SK-N-SH (cell line): ENCODE results near the gene BRICD5. TPM values are rescaled to one million over a fixed set of nuclear protein-coding genes. Genes with fewer than 3 reads are reported as not detected.

Experiments used
- CTCF ChIA-PET: fragments of 300-600, 350-600 bp; formaldehyde crosslinking; extraction: SDS; loops from one replicate; lab custom pipeline; 2021; lab: Yijun Ruan, JAX
- POLR2A ChIA-PET: fragments of 350-600 bp; sonication (Branson Sonifier 250); formaldehyde crosslinking; extraction: SDS; loops from one replicate; lab custom pipeline; 2020; ENCODE audit warnings: antibody characterized with exemption, inconsistent platforms; lab: Yijun Ruan, JAX
- DNase-seq: peaks from one replicate; pipeline ENCODE4 v3.0.0; 2012
- H2AFZ ChIP-seq: fragments of 200-600 bp; sonication (generic); 2 replicates; pipeline ENCODE4 v1.8.1; 2016; ENCODE audit warnings: antibody characterized with exemption, mild to moderate bottlenecking, low read depth
- H3F3A ChIP-seq: fragments of 200-600 bp; sonication (generic); replicated peaks from 2 replicates; pipeline ENCODE3; 2016; ENCODE audit warnings: antibody characterized with exemption, mild to moderate bottlenecking; ENCODE audit not compliant: insufficient read depth
- H3K27ac ChIP-seq, 2 experiments: fragments of 200-500 bp in 1 of 2; fragments of 200-600 bp in 1 of 2; sonication (Bioruptor generic) in 1 of 2; sonication (generic), shearing (Covaris generic) in 1 of 2; 2 replicates each; pipeline versions ENCODE4 v1.5.1 to v1.6.1; 2014 to 2016; ENCODE audit warnings: low read depth in 2 of 2, inconsistent platforms in 1 of 2, low read length in 1 of 2, mild to moderate bottlenecking in 1 of 2, mixed read lengths in 1 of 2
- H3K27me3 ChIP-seq: fragments of 200-600 bp; sonication (generic), shearing (Covaris generic); 2 replicates; pipeline ENCODE4 v1.6.1; 2016; ENCODE audit warnings: mixed run types; ENCODE audit not compliant: insufficient read depth
- H3K36me3 ChIP-seq, 2 experiments: fragments of 200-500 bp in 1 of 2; fragments of 200-600 bp in 1 of 2; sonication (Bioruptor generic) in 1 of 2; sonication (generic) in 1 of 2; replicated peaks in 1 of 2; 2 replicates each; pipeline versions ENCODE3 to v1.5.1; 2014 to 2016; ENCODE audit warnings: low read length in 1 of 2, mild to moderate bottlenecking in 1 of 2; ENCODE audit not compliant: insufficient read depth in 2 of 2, control insufficient read depth in 1 of 2
- H3K4me1 ChIP-seq, 2 experiments: fragments of 200-500 bp in 1 of 2; fragments of 200-600 bp in 1 of 2; sonication (Bioruptor generic) in 1 of 2; sonication (generic), shearing (Covaris generic) in 1 of 2; 2 replicates each; pipeline versions ENCODE4 v1.5.1 to v1.6.1; 2014 to 2016; ENCODE audit warnings: low read depth in 1 of 2, low read length in 1 of 2, mixed run types in 1 of 2; ENCODE audit not compliant: insufficient read depth in 2 of 2, control insufficient read depth in 1 of 2
- H3K4me2 ChIP-seq: fragments of 200-600 bp; sonication (generic), shearing (Covaris generic); 2 replicates; pipeline ENCODE4 v1.6.1; 2017; ENCODE audit warnings: mixed run types
- H3K4me3 ChIP-seq, 2 experiments: fragments of 200-500 bp in 1 of 2; fragments of 200-600 bp in 1 of 2; sonication (Bioruptor generic) in 1 of 2; sonication (generic), shearing (Covaris generic) in 1 of 2; 2 replicates each; pipeline versions ENCODE4 v1.5.1 to v1.8.1; 2014 to 2016; ENCODE audit warnings: low read depth in 2 of 2, inconsistent platforms in 1 of 2, low read length in 1 of 2, mild to moderate bottlenecking in 1 of 2, mixed read lengths in 1 of 2, moderate library complexity in 1 of 2
- H3K79me2 ChIP-seq: fragments of 200-600 bp; sonication (generic); 2 replicates; pipeline ENCODE4 v1.8.1; 2017; ENCODE audit warnings: mild to moderate bottlenecking; ENCODE audit not compliant: insufficient read depth
- H3K9ac ChIP-seq: fragments of 200-600 bp; sonication (generic); 2 replicates; pipeline ENCODE4 v1.6.1; 2017; ENCODE audit warnings: mixed run types
- H3K9me2 ChIP-seq: fragments of 200-600 bp; sonication (generic); 2 replicates; pipeline ENCODE4 v1.6.1; 2017; ENCODE audit warnings: mixed run types
- H3K9me3 ChIP-seq: fragments of 200-600 bp; sonication (generic); 2 replicates; pipeline ENCODE4 v1.6.1; 2017; ENCODE audit warnings: mixed run types, mild to moderate bottlenecking, moderate library complexity
- H4K20me1 ChIP-seq: fragments of 200-600 bp; sonication (generic); 2 replicates; pipeline ENCODE4 v1.6.1; 2017; ENCODE audit warnings: mild to moderate bottlenecking, mixed run types; ENCODE audit not compliant: insufficient read depth
- CHD2 ChIP-seq: fragments of 150-350 bp; IDR thresholded peaks from 2 replicates; pipeline ENCODE4 v1.6.1; 2018; ENCODE audit warnings: low read length; ENCODE audit not compliant: partially characterized antibody
- ELF1 ChIP-seq: IDR thresholded peaks from 2 replicates; pipeline ENCODE4 v1.4.0; 2012
- EZH2phosphoT487 ChIP-seq: fragments of 200-600 bp; sonication (generic); IDR thresholded peaks from 2 replicates; pipeline ENCODE4 v1.6.1; 2017; ENCODE audit warnings: low read depth, mixed run types, mild to moderate bottlenecking, antibody characterized with exemption, moderate library complexity, borderline replicate concordance
- FOSL2 ChIP-seq: IDR thresholded peaks from 2 replicates; pipeline ENCODE4 v1.4.0; 2012; ENCODE audit warnings: low read depth, mild to moderate bottlenecking, moderate library complexity, borderline replicate concordance
- FOXM1 ChIP-seq: IDR thresholded peaks from 2 replicates; pipeline ENCODE4 v1.4.0; 2012; ENCODE audit warnings: low read depth, mild to moderate bottlenecking
- GATA2 ChIP-seq: sonication (generic); formaldehyde crosslinking; IDR thresholded peaks from 2 replicates; pipeline ENCODE4 v1.5.0; 2020; ENCODE audit warnings: mild to moderate bottlenecking, missing genetic modification reagents
- MEF2A ChIP-seq: IDR thresholded peaks from 2 replicates; pipeline ENCODE4 v1.4.0; 2012; ENCODE audit warnings: low read depth, borderline replicate concordance
- MXI1 ChIP-seq: IDR thresholded peaks from 2 replicates; pipeline ENCODE4 v1.6.1; 2012; ENCODE audit warnings: mild to moderate bottlenecking, low read depth, low read length, improper control_type of control experiment
- RCOR1 ChIP-seq: fragments of 150-350 bp; IDR thresholded peaks from 2 replicates; pipeline ENCODE4 v1.6.1; 2017; ENCODE audit warnings: antibody characterized with exemption, low read length
- SIN3A ChIP-seq: IDR thresholded peaks from 2 replicates; pipeline ENCODE4 v1.6.1; 2012; ENCODE audit warnings: low read depth, mild to moderate bottlenecking, low read length, moderate library complexity, borderline replicate concordance
- TAF1 ChIP-seq: IDR thresholded peaks from 2 replicates; pipeline ENCODE4 v1.6.1; 2012; ENCODE audit warnings: low read depth, mild to moderate bottlenecking, low read length, moderate library complexity, borderline replicate concordance
- TCF12 ChIP-seq: IDR thresholded peaks from 2 replicates; pipeline ENCODE4 v1.4.0; 2012
- TEAD4 ChIP-seq: IDR thresholded peaks from 2 replicates; pipeline ENCODE4 v1.4.0; 2012; ENCODE audit warnings: mild to moderate bottlenecking, borderline replicate concordance; ENCODE audit not compliant: insufficient read depth
- whole genome bisulfite sequencing: methylation state at CpG from one replicate; pipeline ENCODE4 v1.1.6; 2017; ENCODE audit warnings: low lambda C conversion rate; 5-methylcytosine and 5-hydroxymethylcytosine counted together
- polyA plus RNA-seq, 3 experiments: library from polyadenylated mRNA; depleted of rRNA; stranded (reverse); fragments of >200 nt; gene quantifications; 2 replicates each; pipeline ENCODE4 v1.2.3, GENCODE V29; 2012
- TF ChIP-seq, protein P1 (sequence below): fragments of 150-350 bp; IDR thresholded peaks from 2 replicates; pipeline ENCODE4 v1.6.1; 2017; ENCODE audit warnings: antibody characterized with exemption, low read length, low read depth, borderline replicate concordance
- TF ChIP-seq, protein P2 (sequence below): IDR thresholded peaks from 2 replicates; pipeline ENCODE4; 2012
- TF ChIP-seq, protein P3 (sequence below): fragments of 200-600 bp; sonication (generic); IDR thresholded peaks from 2 replicates; pipeline ENCODE4 v1.6.1; 2017; ENCODE audit warnings: antibody characterized with exemption, mild to moderate bottlenecking, moderate library complexity
- TF ChIP-seq, protein P4 (sequence below): IDR thresholded peaks from 2 replicates; pipeline ENCODE4 v1.6.1; 2012; ENCODE audit warnings: mild to moderate bottlenecking, low read depth, low read length, moderate library complexity
- TF ChIP-seq, protein P5 (sequence below): IDR thresholded peaks from 2 replicates; pipeline ENCODE4 v1.4.0; 2012; ENCODE audit warnings: low read depth

BRICD5 gene
- polyA plus RNA-seq, 1 of the 3 experiments (the other 2 are of a cell fraction) = 2.3 TPM

DNA sequence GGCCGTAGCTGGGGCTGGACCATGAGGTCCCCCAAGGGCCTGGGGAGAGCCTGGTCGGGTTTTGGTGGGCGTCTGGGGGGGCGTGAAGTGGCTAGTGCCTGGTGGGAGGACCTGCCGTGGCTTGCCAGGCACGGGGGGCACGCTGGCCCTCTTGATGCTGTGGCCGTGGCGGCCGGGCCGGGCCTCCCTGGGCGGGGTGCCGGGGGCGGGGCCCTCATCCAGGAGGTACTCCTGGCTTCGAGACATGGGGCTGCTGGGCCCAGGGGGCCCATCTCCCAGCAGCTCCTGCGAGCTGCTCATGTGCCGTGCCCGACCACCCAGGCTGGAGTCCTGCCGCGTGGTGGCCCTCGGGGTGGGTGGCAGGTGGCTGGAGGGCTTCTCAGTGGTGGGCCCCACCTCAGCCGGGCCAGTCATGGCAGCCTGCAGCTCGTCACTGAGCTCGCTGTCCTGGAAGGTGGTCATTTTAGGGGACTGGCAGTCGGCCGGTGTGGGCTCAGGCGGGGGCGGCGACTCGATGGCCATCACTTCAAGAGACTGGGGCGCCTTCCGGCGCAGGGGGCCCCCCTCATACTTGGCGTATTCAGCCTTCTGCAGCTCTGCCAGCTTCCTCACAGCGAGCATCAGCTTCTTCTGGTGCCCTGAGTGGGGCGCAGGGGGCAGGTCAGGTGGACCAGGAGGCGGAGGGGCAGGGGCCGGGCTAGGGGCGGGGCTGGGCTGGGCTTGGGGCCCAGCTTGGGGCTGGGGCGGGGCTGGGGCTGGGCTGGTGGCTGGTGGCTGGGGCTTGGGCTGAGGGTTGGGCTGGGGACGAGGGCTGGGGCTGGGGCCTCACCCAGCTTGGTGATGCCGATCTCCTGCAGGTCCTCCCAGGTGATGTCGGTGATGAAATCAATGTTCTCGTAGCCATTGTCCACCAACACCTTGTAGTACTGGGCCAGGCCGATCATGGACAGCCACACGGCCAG, 29.4 kb downstream of the BRICD5 start:
- no peak for TF ChIP-seq CHD2
- TF ChIP-seq, protein P1, sequence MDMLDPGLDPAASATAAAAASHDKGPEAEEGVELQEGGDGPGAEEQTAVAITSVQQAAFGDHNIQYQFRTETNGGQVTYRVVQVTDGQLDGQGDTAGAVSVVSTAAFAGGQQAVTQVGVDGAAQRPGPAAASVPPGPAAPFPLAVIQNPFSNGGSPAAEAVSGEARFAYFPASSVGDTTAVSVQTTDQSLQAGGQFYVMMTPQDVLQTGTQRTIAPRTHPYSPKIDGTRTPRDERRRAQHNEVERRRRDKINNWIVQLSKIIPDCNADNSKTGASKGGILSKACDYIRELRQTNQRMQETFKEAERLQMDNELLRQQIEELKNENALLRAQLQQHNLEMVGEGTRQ = no peak
- no peak for TF ChIP-seq MXI1
- no peak for DNase-seq
- Histone ChIP-seq H3K9me3 (no peaks in the 10 kb centered on the region), H3K4me2 (no peak overlapping the region), H3K4me3 (no peak overlapping the region), H3K27ac (no peak overlapping the region), H3K9ac (no peak overlapping the region), H3K79me2 (no peaks in the 10 kb centered on the region), H3K9me2 (no peaks in the 10 kb centered on the region), H4K20me1 (no peaks in the 10 kb centered on the region), H3K27me3 (no peaks in the 10 kb centered on the region), H3F3A (no peaks in the 10 kb centered on the region), H3K4me1 (no peaks in the 10 kb centered on the region), H2AFZ (no peak overlapping the region), H3K36me3 (peaks cover 0 to 18% of the 10 kb centered on the region in 2 experiments)
- POLR2A ChIA-PET = no interaction called here
- 89% methylated on average over 14 of the region's 46 CpGs for WGBS
- CTCF ChIA-PET = interaction anchor here (1.1 to 2.1 kb wide), 3 partner anchors 13 to 41 kb away, joined by 3 to 5 read pairs (median 4); no protein-coding TSS in a partner anchor

DNA sequence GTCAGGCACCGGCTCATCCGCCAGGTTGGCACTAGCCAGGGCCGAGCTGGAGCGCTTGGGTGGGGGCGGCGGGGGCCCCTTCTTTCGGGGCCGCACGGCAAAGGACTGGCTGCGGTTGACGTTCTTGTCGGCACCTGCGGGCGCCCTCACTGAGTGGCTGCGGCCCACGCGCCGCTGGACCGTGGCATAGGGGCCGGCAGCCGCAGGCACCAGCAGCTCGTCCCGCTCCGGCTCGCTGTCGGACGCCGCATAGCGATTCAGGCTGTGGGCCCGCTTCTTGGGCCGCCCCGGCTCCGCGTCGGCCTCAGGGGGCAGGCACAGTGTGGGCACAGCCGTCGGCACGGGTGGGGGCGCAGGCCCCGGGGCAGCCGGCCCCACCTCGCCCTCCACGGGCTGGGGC, 30.2 kb downstream of the BRICD5 start:
- no peaks in the 10 kb centered on the region for H3K9me3 ChIP-seq
- no peak overlapping the region for H3K4me3 ChIP-seq
- ChIA-PET POLR2A (no interaction called here), CTCF (interaction anchor here (1.1 to 2.1 kb wide), 3 partner anchors 14 to 40 kb away, joined by 3 to 5 read pairs (median 4); no protein-coding TSS in a partner anchor)
- H3K4me1 ChIP-seq = no peaks in the 10 kb centered on the region
- no peaks in the 10 kb centered on the region for H3K9me2 ChIP-seq
- H3K4me2 ChIP-seq = no peak overlapping the region
- WGBS = 97% methylated on average over 16 of the region's 43 CpGs
- no peak overlapping the region for H3K9ac ChIP-seq
- no peaks in the 10 kb centered on the region for H3K27me3 ChIP-seq
- H2AFZ ChIP-seq = no peak overlapping the region
- no peak for TF ChIP-seq GATA2
- TF ChIP-seq, protein P2, sequence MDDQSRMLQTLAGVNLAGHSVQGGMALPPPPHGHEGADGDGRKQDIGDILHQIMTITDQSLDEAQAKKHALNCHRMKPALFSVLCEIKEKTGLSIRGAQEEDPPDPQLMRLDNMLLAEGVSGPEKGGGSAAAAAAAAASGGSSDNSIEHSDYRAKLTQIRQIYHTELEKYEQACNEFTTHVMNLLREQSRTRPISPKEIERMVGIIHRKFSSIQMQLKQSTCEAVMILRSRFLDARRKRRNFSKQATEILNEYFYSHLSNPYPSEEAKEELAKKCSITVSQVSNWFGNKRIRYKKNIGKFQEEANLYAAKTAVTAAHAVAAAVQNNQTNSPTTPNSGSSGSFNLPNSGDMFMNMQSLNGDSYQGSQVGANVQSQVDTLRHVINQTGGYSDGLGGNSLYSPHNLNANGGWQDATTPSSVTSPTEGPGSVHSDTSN = no peak
- TF ChIP-seq ELF1 = no peak
- TF ChIP-seq FOXM1 = no peak
- no peak for TF ChIP-seq FOSL2
- no peak for TF ChIP-seq EZH2phosphoT487
- TF ChIP-seq TEAD4 = no peak
- TF ChIP-seq, protein P3, sequence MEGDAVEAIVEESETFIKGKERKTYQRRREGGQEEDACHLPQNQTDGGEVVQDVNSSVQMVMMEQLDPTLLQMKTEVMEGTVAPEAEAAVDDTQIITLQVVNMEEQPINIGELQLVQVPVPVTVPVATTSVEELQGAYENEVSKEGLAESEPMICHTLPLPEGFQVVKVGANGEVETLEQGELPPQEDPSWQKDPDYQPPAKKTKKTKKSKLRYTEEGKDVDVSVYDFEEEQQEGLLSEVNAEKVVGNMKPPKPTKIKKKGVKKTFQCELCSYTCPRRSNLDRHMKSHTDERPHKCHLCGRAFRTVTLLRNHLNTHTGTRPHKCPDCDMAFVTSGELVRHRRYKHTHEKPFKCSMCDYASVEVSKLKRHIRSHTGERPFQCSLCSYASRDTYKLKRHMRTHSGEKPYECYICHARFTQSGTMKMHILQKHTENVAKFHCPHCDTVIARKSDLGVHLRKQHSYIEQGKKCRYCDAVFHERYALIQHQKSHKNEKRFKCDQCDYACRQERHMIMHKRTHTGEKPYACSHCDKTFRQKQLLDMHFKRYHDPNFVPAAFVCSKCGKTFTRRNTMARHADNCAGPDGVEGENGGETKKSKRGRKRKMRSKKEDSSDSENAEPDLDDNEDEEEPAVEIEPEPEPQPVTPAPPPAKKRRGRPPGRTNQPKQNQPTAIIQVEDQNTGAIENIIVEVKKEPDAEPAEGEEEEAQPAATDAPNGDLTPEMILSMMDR = no peak
- TF ChIP-seq TCF12 = no peak
- TF ChIP-seq TAF1 = no peak
- no peak for TF ChIP-seq MEF2A
- TF ChIP-seq SIN3A = no peak
- TF ChIP-seq, protein P4, sequence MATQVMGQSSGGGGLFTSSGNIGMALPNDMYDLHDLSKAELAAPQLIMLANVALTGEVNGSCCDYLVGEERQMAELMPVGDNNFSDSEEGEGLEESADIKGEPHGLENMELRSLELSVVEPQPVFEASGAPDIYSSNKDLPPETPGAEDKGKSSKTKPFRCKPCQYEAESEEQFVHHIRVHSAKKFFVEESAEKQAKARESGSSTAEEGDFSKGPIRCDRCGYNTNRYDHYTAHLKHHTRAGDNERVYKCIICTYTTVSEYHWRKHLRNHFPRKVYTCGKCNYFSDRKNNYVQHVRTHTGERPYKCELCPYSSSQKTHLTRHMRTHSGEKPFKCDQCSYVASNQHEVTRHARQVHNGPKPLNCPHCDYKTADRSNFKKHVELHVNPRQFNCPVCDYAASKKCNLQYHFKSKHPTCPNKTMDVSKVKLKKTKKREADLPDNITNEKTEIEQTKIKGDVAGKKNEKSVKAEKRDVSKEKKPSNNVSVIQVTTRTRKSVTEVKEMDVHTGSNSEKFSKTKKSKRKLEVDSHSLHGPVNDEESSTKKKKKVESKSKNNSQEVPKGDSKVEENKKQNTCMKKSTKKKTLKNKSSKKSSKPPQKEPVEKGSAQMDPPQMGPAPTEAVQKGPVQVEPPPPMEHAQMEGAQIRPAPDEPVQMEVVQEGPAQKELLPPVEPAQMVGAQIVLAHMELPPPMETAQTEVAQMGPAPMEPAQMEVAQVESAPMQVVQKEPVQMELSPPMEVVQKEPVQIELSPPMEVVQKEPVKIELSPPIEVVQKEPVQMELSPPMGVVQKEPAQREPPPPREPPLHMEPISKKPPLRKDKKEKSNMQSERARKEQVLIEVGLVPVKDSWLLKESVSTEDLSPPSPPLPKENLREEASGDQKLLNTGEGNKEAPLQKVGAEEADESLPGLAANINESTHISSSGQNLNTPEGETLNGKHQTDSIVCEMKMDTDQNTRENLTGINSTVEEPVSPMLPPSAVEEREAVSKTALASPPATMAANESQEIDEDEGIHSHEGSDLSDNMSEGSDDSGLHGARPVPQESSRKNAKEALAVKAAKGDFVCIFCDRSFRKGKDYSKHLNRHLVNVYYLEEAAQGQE = no peak
- no peak for TF ChIP-seq RCOR1
- TF ChIP-seq, protein P5, sequence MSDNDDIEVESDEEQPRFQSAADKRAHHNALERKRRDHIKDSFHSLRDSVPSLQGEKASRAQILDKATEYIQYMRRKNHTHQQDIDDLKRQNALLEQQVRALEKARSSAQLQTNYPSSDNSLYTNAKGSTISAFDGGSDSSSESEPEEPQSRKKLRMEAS = no peak
- no peak for TF ChIP-seq MXI1
- no peaks in the 10 kb centered on the region for H4K20me1 ChIP-seq
- no peaks in the 10 kb centered on the region for H3K79me2 ChIP-seq
- DNase-seq = no peak
- H3K36me3 ChIP-seq = peaks cover 0 to 26% of the 10 kb centered on the region in 2 experiments
- H3F3A ChIP-seq = no peaks in the 10 kb centered on the region
- no peak overlapping the region for H3K27ac ChIP-seq
